HepG2 (cell line): ENCODE data around the gene RAB17. TPM values are rescaled to one million over a fixed set of nuclear protein-coding genes. Genes with fewer than 3 reads are reported as not detected.
A peak's percentile ranks its signal among the peaks of the same experiment; 100 is the strongest.

ENCODE experiments used
- ARNT2 ChIP-seq: sonication (generic); formaldehyde crosslinking; IDR thresholded peaks from 2 replicates; pipeline ENCODE4 v1.8.0; 2022; ENCODE audit warnings: mild to moderate bottlenecking, low read depth, missing genetic modification reagents, moderate library complexity
- DPF2 ChIP-seq: sonication (generic); formaldehyde crosslinking; IDR thresholded peaks from 2 replicates; pipeline ENCODE4 v1.4.0; 2020; ENCODE audit warnings: mild to moderate bottlenecking, low read depth, missing genetic modification reagents, borderline replicate concordance
- HHEX ChIP-seq: IDR thresholded peaks from 2 replicates; pipeline ENCODE4 v1.6.1; 2016; ENCODE audit warnings: control low read depth
- IKZF4 ChIP-seq: sonication (generic); formaldehyde crosslinking; IDR thresholded peaks from 2 replicates; pipeline ENCODE4 v1.5.1; 2020; ENCODE audit warnings: borderline replicate concordance, mild to moderate bottlenecking, low read depth, missing genetic modification reagents; ENCODE audit errors: not compliant biosample characterization
- ISX ChIP-seq: sonication (generic); formaldehyde crosslinking; conservative IDR thresholded peaks from 2 replicates; pipeline ENCODE4 v1.5.0; 2020; ENCODE audit warnings: missing genetic modification reagents
- KDM2A ChIP-seq: sonication (generic); formaldehyde crosslinking; IDR thresholded peaks from 2 replicates; pipeline ENCODE4 v1.4.0; 2020; ENCODE audit warnings: low read depth, missing genetic modification reagents, borderline replicate concordance
- MED1 ChIP-seq: sonication (generic); formaldehyde crosslinking; IDR thresholded peaks from 2 replicates; pipeline ENCODE4 v1.4.0; 2020; ENCODE audit warnings: missing genetic modification reagents
- MED13 ChIP-seq: sonication (generic); formaldehyde crosslinking; IDR thresholded peaks from 2 replicates; pipeline ENCODE4 v1.5.0; 2020; ENCODE audit warnings: missing genetic modification reagents
- NFYB ChIP-seq: sonication (generic); formaldehyde crosslinking; IDR thresholded peaks from 2 replicates; pipeline ENCODE4 v1.4.0; 2020; ENCODE audit warnings: missing genetic modification reagents
- NR2C2 ChIP-seq: sonication (generic); formaldehyde crosslinking; IDR thresholded peaks from 2 replicates; pipeline ENCODE4 v1.4.0; 2020; ENCODE audit warnings: missing genetic modification reagents, mild to moderate bottlenecking, moderate library complexity, borderline replicate concordance
- RARA ChIP-seq: IDR thresholded peaks from 2 replicates; pipeline ENCODE4 v1.6.1; 2016; ENCODE audit warnings: missing genetic modification reagents, missing compliant biosample characterization
- SMAD3 ChIP-seq: sonication (generic); formaldehyde crosslinking; IDR thresholded peaks from 2 replicates; pipeline ENCODE4 v1.4.0; 2020; ENCODE audit warnings: missing genetic modification reagents
- SRY ChIP-seq: sonication (generic); formaldehyde crosslinking; IDR thresholded peaks from 2 replicates; pipeline ENCODE4 v1.8.0; 2022; ENCODE audit warnings: mild to moderate bottlenecking, missing genetic modification reagents
- TARDBP ChIP-seq: sonication (generic); formaldehyde crosslinking; IDR thresholded peaks from 2 replicates; pipeline ENCODE4 v1.8.0; 2022; ENCODE audit warnings: mild to moderate bottlenecking, missing genetic modification reagents
- ZBTB21 ChIP-seq: sonication (generic); formaldehyde crosslinking; IDR thresholded peaks from 2 replicates; pipeline ENCODE4 v1.4.0; 2020; ENCODE audit warnings: missing genetic modification reagents
- ZNF3 ChIP-seq: IDR thresholded peaks from 2 replicates; pipeline ENCODE4 v1.7.0; 2017; ENCODE audit warnings: inconsistent platforms
- ZNF550 ChIP-seq: sonication (generic); formaldehyde crosslinking; IDR thresholded peaks from 2 replicates; pipeline ENCODE4 v1.4.0; 2020; ENCODE audit warnings: mild to moderate bottlenecking, missing genetic modification reagents, borderline replicate concordance
- ZNF552 ChIP-seq: sonication (generic); formaldehyde crosslinking; IDR thresholded peaks from 2 replicates; pipeline ENCODE4 v1.9.0; 2022; ENCODE audit warnings: missing genetic modification reagents, mild to moderate bottlenecking, borderline replicate concordance
- ZNF572 ChIP-seq: sonication (generic); formaldehyde crosslinking; IDR thresholded peaks from 2 replicates; pipeline ENCODE4 v1.5.1; 2020; ENCODE audit warnings: mild to moderate bottlenecking, missing genetic modification reagents
- ZNF672 ChIP-seq: sonication (generic); formaldehyde crosslinking; IDR thresholded peaks from 2 replicates; pipeline ENCODE4 v1.8.1; 2022; ENCODE audit warnings: missing genetic modification reagents
- polyA plus RNA-seq, 8 experiments: library from polyadenylated mRNA; depleted of rRNA in 3 of 8; stranded (reverse) in 7 of 8; unstranded in 1 of 8; fragments of >200 nt; fragmentation: Illumina TruSeq in 4 of 8; extraction: Trizol in 4 of 8; gene quantifications; 2 replicates each; pipeline versions ENCODE4 v1.2.1 to v1.2.3, GENCODE V29; 2011 to 2016; ENCODE audit warnings: low read depth in 4 of 8, missing spikeins in 1 of 8, mixed read lengths in 1 of 8; ENCODE audit not compliant: insufficient read depth in 1 of 8
- total RNA-seq, 5 experiments: library from RNA; depleted of rRNA; stranded (reverse); fragments of >200 nt; fragmentation: Illumina TruSeq; extraction: Trizol; gene quantifications; 2 replicates each; pipeline ENCODE4 v1.2.3, GENCODE V29; 2016; ENCODE audit warnings: low read depth in 1 of 5
- TF ChIP-seq, protein P1 (sequence below): sonication (generic); formaldehyde crosslinking; IDR thresholded peaks from 2 replicates; pipeline ENCODE4 v1.4.0; 2020; ENCODE audit warnings: missing genetic modification reagents
- TF ChIP-seq, protein P2 (sequence below): sonication (generic); formaldehyde crosslinking; IDR thresholded peaks from 2 replicates; pipeline ENCODE4 v1.4.0; 2020; ENCODE audit warnings: low read depth, missing genetic modification reagents
- TF ChIP-seq, protein P3 (sequence below): IDR thresholded peaks from 2 replicates; pipeline ENCODE4 v1.6.1; 2016; ENCODE audit warnings: low read depth

RAB17 gene
- total and polyA plus RNA-seq, 2 of the 13 experiments (the other 11 are each of a cell fraction or from before 2014, with no cell fraction given) = 68.0 to 124 TPM

- TF ChIP-seq, protein P1, sequence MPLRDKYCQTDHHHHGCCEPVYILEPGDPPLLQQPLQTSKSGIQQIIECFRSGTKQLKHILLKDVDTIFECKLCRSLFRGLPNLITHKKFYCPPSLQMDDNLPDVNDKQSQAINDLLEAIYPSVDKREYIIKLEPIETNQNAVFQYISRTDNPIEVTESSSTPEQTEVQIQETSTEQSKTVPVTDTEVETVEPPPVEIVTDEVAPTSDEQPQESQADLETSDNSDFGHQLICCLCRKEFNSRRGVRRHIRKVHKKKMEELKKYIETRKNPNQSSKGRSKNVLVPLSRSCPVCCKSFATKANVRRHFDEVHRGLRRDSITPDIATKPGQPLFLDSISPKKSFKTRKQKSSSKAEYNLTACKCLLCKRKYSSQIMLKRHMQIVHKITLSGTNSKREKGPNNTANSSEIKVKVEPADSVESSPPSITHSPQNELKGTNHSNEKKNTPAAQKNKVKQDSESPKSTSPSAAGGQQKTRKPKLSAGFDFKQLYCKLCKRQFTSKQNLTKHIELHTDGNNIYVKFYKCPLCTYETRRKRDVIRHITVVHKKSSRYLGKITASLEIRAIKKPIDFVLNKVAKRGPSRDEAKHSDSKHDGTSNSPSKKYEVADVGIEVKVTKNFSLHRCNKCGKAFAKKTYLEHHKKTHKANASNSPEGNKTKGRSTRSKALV (CRISPR knock-in tag) = 0 out of 2 replicates have a peak, but pooled peaks have one; percentile 41
- no peak for TF ChIP-seq ARNT2 (CRISPR knock-in tag)
- peak; percentile 39 for TF ChIP-seq TARDBP (CRISPR knock-in tag)
- TF ChIP-seq SMAD3 (CRISPR knock-in tag) = no peak
- TF ChIP-seq, protein P2, sequence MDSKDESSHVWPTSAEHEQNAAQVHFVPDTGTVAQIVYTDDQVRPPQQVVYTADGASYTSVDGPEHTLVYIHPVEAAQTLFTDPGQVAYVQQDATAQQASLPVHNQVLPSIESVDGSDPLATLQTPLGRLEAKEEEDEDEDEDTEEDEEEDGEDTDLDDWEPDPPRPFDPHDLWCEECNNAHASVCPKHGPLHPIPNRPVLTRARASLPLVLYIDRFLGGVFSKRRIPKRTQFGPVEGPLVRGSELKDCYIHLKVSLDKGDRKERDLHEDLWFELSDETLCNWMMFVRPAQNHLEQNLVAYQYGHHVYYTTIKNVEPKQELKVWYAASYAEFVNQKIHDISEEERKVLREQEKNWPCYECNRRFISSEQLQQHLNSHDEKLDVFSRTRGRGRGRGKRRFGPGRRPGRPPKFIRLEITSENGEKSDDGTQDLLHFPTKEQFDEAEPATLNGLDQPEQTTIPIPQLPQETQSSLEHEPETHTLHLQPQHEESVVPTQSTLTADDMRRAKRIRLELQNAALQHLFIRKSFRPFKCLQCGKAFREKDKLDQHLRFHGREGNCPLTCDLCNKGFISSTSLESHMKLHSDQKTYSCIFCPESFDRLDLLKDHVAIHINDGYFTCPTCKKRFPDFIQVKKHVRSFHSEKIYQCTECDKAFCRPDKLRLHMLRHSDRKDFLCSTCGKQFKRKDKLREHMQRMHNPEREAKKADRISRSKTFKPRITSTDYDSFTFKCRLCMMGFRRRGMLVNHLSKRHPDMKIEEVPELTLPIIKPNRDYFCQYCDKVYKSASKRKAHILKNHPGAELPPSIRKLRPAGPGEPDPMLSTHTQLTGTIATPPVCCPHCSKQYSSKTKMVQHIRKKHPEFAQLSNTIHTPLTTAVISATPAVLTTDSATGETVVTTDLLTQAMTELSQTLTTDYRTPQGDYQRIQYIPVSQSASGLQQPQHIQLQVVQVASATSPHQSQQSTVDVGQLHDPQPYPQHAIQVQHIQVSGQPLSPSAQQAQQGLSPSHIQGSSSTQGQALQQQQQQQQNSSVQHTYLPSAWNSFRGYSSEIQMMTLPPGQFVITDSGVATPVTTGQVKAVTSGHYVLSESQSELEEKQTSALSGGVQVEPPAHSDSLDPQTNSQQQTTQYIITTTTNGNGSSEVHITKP (CRISPR knock-in tag) = no peak
- TF ChIP-seq RARA = peak; percentile 87
- peak; percentile 43 for TF ChIP-seq MED1 (CRISPR knock-in tag)
- no peak for TF ChIP-seq MED13 (CRISPR knock-in tag)
- no peak for TF ChIP-seq ZNF672 (CRISPR knock-in tag)
- 0 out of 2 replicates have a peak, but pooled peaks have one; percentile 42 for TF ChIP-seq ZNF552 (CRISPR knock-in tag)
- TF ChIP-seq ISX = no peak
- TF ChIP-seq HHEX (CRISPR knock-in tag) = no peak
- TF ChIP-seq ZNF550 = 0 out of 2 replicates have a peak, but pooled peaks have one; percentile 72
- TF ChIP-seq DPF2 = 0 out of 2 replicates have a peak, but pooled peaks have one; percentile 51
- TF ChIP-seq ZNF572 (CRISPR knock-in tag) = peak; percentile 65; the same call in 1 of the 2 replicates
- TF ChIP-seq NFYB (CRISPR knock-in tag) = no peak
- TF ChIP-seq IKZF4 (CRISPR knock-in tag) = no peak
- no peak for TF ChIP-seq ZNF3 (CRISPR knock-in tag)
- peak; percentile 27; the same call in 1 of the 2 replicates for TF ChIP-seq NR2C2 (CRISPR knock-in tag)
- no peak for TF ChIP-seq ZBTB21 (CRISPR knock-in tag)
- TF ChIP-seq SRY (CRISPR knock-in tag) = no peak
- 0 out of 2 replicates have a peak, but pooled peaks have one; percentile 22 for TF ChIP-seq KDM2A (CRISPR knock-in tag)
- TF ChIP-seq, protein P3, sequence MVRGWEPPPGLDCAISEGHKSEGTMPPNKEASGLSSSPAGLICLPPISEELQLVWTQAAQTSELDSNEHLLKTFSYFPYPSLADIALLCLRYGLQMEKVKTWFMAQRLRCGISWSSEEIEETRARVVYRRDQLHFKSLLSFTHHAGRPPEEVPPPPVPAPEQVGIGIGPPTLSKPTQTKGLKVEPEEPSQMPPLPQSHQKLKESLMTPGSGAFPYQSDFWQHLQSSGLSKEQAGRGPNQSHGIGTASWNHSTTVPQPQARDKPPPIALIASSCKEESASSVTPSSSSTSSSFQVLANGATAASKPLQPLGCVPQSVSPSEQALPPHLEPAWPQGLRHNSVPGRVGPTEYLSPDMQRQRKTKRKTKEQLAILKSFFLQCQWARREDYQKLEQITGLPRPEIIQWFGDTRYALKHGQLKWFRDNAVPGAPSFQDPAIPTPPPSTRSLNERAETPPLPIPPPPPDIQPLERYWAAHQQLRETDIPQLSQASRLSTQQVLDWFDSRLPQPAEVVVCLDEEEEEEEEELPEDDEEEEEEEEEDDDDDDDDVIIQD = no peak
Measured at GRCh38 chr2:237581751-237582746, 8.5 kb downstream of the RAB17 start (continued).
